HepG2 (cell line): ENCODE data around the gene MEPCE. TPM values are rescaled to one million over a fixed set of nuclear protein-coding genes. Genes with fewer than 3 reads are reported as not detected.
"Not testable (repeated sequence)": the region's sequence is repeated elsewhere in the genome, so short reads cannot be mapped to it uniquely, and the experiment has no call there.

Experiments used
- ATAC-seq: fragments of 200-7000 bp; cut with Tn5 transposase; 3 replicates; pipeline ENCODE4 v1.9.1; 2020; ENCODE audit warnings: mild to moderate bottlenecking, moderate library complexity
- BruUV-seq: library from RNA; stranded (reverse); fragments of 400-500 nt; replicated peaks from 2 replicates; lab custom pipeline; 2021; lab: Mats Ljungman, UMichigan
- CTCF ChIA-PET: fragments of 300-600 bp; formaldehyde crosslinking; extraction: SDS; loops from one replicate; lab custom pipeline; 2021; ENCODE audit warnings: low total read pairs, inconsistent platforms, low intra/inter-chr PET ratio; lab: Yijun Ruan, JAX
- POLR2A ChIA-PET: fragments of 350-600 bp; sonication (Branson Sonifier 250); formaldehyde crosslinking; loops from one replicate; lab custom pipeline; 2020; ENCODE audit warnings: antibody characterized with exemption, inconsistent platforms; lab: Yijun Ruan, JAX
- DNase-seq: peaks from one replicate; pipeline ENCODE4 v3.0.0-alpha.2; 2015; ENCODE audit warnings: low spot score
- FAIRE-seq: peaks from 3 replicates; lab custom pipeline; 2011; peaks lifted over from hg19 to GRCh38; lab: Jason Lieb, UNC
- H2AFZ ChIP-seq: one replicate; pipeline ENCODE4 v1.6.1; 2011; ENCODE audit warnings: low read length, inconsistent platforms
- H3K27ac ChIP-seq: fragments of 300-600 bp; 3 replicates; pipeline ENCODE4 v1.8.0; 2011; ENCODE audit warnings: mixed run types, mild to moderate bottlenecking, mixed read lengths, low read length, inconsistent platforms; ENCODE audit not compliant: insufficient read depth; ENCODE audit errors: extremely low read length
- H3K27me3 ChIP-seq, 2 experiments: fragments of 200-600 bp in 1 of 2; 2 replicates in 1 of 2; 3 replicates in 1 of 2; pipeline versions ENCODE4 v1.6.0 to v1.8.0; 2011; ENCODE audit warnings: low read length in 2 of 2, mild to moderate bottlenecking in 2 of 2, moderate library complexity in 2 of 2, inconsistent platforms in 1 of 2; ENCODE audit not compliant: insufficient read depth in 2 of 2, control insufficient read depth in 1 of 2
- H3K36me3 ChIP-seq, 2 experiments: fragments of 200-600 bp in 1 of 2; replicated peaks in 1 of 2; 2 replicates in 1 of 2; 3 replicates in 1 of 2; pipeline versions ENCODE4 v1.5.1 to v1.8.0; 2011; ENCODE audit warnings: low read length in 2 of 2, inconsistent platforms in 1 of 2; ENCODE audit not compliant: insufficient read depth in 2 of 2, control insufficient read depth in 1 of 2
- H3K4me1 ChIP-seq: 2 replicates; pipeline ENCODE4 v1.5.1; 2012; ENCODE audit warnings: low read length, inconsistent platforms; ENCODE audit not compliant: insufficient read depth
- H3K4me2 ChIP-seq: 2 replicates; pipeline ENCODE4 v1.6.0; 2011; ENCODE audit warnings: low read depth, low read length, inconsistent platforms
- H3K4me3 ChIP-seq, 3 experiments: fragments of 200-600 bp in 1 of 3; sonication (generic), shearing (Covaris generic) in 1 of 3; replicated peaks in 1 of 3; 2 replicates each; pipeline ENCODE4 v1.5.1; 2011 to 2016; ENCODE audit warnings: low read length in 3 of 3, inconsistent platforms in 2 of 3, low read depth in 2 of 3, mild to moderate bottlenecking in 2 of 3, control low read depth in 1 of 3, mixed read lengths in 1 of 3; ENCODE audit not compliant: insufficient read depth in 1 of 3
- H3K79me2 ChIP-seq: one replicate; pipeline ENCODE4 v1.6.1; 2011; ENCODE audit warnings: low read length, inconsistent platforms; ENCODE audit not compliant: insufficient read depth
- H3K9ac ChIP-seq: 2 replicates; pipeline ENCODE4 v1.6.0; 2011; ENCODE audit warnings: mild to moderate bottlenecking, low read depth, low read length, inconsistent platforms; ENCODE audit not compliant: insufficient read depth
- H3K9me3 ChIP-seq: 2 replicates; pipeline ENCODE4 v1.5.1; 2012; ENCODE audit warnings: mild to moderate bottlenecking, low read length
- H4K20me1 ChIP-seq: 2 replicates; pipeline ENCODE4 v1.6.0; 2011; ENCODE audit warnings: inconsistent platforms, mild to moderate bottlenecking, low read length, moderate library complexity; ENCODE audit not compliant: insufficient read depth
- ARID5B ChIP-seq: IDR thresholded peaks from 2 replicates; pipeline ENCODE4 v1.4.0; 2020; ENCODE audit warnings: mild to moderate bottlenecking, missing genetic modification reagents
- ELF3 ChIP-seq: IDR thresholded peaks from 2 replicates; pipeline ENCODE4 v1.6.1; 2016; ENCODE audit warnings: missing genetic modification reagents, missing compliant biosample characterization
- GATAD2A ChIP-seq: IDR thresholded peaks from 2 replicates; pipeline ENCODE4 v1.6.1; 2016
- HDAC2 ChIP-seq: sonication (generic); formaldehyde crosslinking; IDR thresholded peaks from 2 replicates; pipeline ENCODE4 v1.4.0; 2020; ENCODE audit warnings: missing genetic modification reagents
- MYNN ChIP-seq: sonication (generic); formaldehyde crosslinking; IDR thresholded peaks from 2 replicates; pipeline ENCODE4 v1.4.0; 2020; ENCODE audit warnings: mild to moderate bottlenecking, low read depth, missing genetic modification reagents
- ZBTB33 ChIP-seq: sonication (generic); formaldehyde crosslinking; IDR thresholded peaks from 2 replicates; pipeline ENCODE4 v1.4.0; 2020; ENCODE audit warnings: missing genetic modification reagents
- ZNF121 ChIP-seq: sonication (generic); formaldehyde crosslinking; IDR thresholded peaks from 2 replicates; pipeline ENCODE4 v1.5.0; 2020; ENCODE audit warnings: mild to moderate bottlenecking, missing genetic modification reagents
- ZNF124 ChIP-seq: sonication (generic); formaldehyde crosslinking; IDR thresholded peaks from 2 replicates; pipeline ENCODE4 v1.4.0; 2020; ENCODE audit warnings: missing genetic modification reagents
- ZNF362 ChIP-seq: sonication (generic); formaldehyde crosslinking; IDR thresholded peaks from 2 replicates; pipeline ENCODE4 v1.4.0; 2020; ENCODE audit warnings: missing genetic modification reagents, mild to moderate bottlenecking, borderline replicate concordance
- ZNF773 ChIP-seq: sonication (generic); formaldehyde crosslinking; IDR thresholded peaks from 2 replicates; pipeline ENCODE4 v1.4.0; 2020; ENCODE audit warnings: missing genetic modification reagents, borderline replicate concordance
- WGBS: methylation state at CpG from one replicate; pipeline ENCODE4 v1.1.6; 2017; ENCODE audit warnings: low lambda C conversion rate; 5-methylcytosine and 5-hydroxymethylcytosine counted together
- in situ Hi-C: cut with HindIII; loops from 2 replicates; pipeline ENCODE4 v1.10.0; 2017; ENCODE audit warnings: low pct_unique_long_range_greater_than_20kb; ENCODE audit not compliant: extremely low pct_ligation_motif_present
- intact Hi-C: fragments of 100-400 bp; cut with micrococcal nuclease; formaldehyde crosslinking; loops from one replicate; pipeline ENCODE4 v1.10.0; 2022; ENCODE audit not compliant: unreplicated experiment
- polyA plus RNA-seq, 8 experiments: library from polyadenylated mRNA; depleted of rRNA in 3 of 8; stranded (reverse) in 7 of 8; unstranded in 1 of 8; fragments of >200 nt; fragmentation: Illumina TruSeq in 4 of 8; extraction: Trizol in 4 of 8; gene quantifications; 2 replicates each; pipeline versions ENCODE4 v1.2.1 to v1.2.3, GENCODE V29; 2011 to 2016; ENCODE audit warnings: low read depth in 4 of 8, missing spikeins in 1 of 8, mixed read lengths in 1 of 8; ENCODE audit not compliant: insufficient read depth in 1 of 8
- total RNA-seq, 5 experiments: library from RNA; depleted of rRNA; stranded (reverse); fragments of >200 nt; fragmentation: Illumina TruSeq; extraction: Trizol; gene quantifications; 2 replicates each; pipeline ENCODE4 v1.2.3, GENCODE V29; 2016; ENCODE audit warnings: low read depth in 1 of 5

MEPCE gene
- total and polyA plus RNA-seq, 2 of the 13 experiments (the other 11 are each of a cell fraction or from before 2014, with no cell fraction given), result 12.3 to 26.0 TPM

DNA sequence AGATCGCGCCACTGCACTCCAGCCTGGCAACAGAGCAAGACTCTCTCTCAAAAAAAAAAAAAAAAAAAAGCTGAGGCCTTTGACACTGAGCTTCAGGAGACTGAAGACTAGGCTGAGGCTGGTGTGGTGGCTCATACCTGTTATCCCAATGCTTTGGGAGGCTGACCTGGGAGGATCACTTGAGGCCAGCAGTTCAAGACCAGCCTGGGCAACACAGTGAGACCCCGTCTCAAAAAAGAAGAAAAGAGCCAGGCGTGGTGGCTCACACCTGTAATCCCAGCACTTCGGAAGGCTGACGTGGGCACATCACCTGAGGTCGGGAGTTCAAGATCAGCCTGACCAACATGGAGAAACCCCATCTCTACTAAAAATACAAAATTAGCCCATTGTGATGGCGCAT, 17.7 kb downstream of the MEPCE start:
- H3K4me1 ChIP-seq, result peaks cover 56% of the 10 kb centered on the region
- BruUV-seq, H3K36me3 ChIP-seq, H4K20me1 ChIP-seq, ATAC-seq, H3K27me3 ChIP-seq, intact Hi-C loops, H3K27ac ChIP-seq, FAIRE-seq, H3K4me2 ChIP-seq, CTCF ChIA-PET, H3K9ac ChIP-seq, in situ Hi-C loops, H3K9me3 ChIP-seq, H3K4me3 ChIP-seq, H2AFZ ChIP-seq, H3K79me2 ChIP-seq, DNase-seq: not testable (repeated sequence)
- POLR2A ChIA-PET, result interaction anchor here (5.5 to 6.6 kb wide), 2 partner anchors 13 to 18 kb away, joined by 72 to 199 read pairs; partner anchors contain the start of genes MEPCE, PPP1R35 and ZCWPW1
- peak; percentile 26; the same call in 1 of the 2 replicates for TF ChIP-seq ZNF362 (CRISPR knock-in tag)
- WGBS, result 95% methylated on average over 8 of the region's 8 CpGs

DNA sequence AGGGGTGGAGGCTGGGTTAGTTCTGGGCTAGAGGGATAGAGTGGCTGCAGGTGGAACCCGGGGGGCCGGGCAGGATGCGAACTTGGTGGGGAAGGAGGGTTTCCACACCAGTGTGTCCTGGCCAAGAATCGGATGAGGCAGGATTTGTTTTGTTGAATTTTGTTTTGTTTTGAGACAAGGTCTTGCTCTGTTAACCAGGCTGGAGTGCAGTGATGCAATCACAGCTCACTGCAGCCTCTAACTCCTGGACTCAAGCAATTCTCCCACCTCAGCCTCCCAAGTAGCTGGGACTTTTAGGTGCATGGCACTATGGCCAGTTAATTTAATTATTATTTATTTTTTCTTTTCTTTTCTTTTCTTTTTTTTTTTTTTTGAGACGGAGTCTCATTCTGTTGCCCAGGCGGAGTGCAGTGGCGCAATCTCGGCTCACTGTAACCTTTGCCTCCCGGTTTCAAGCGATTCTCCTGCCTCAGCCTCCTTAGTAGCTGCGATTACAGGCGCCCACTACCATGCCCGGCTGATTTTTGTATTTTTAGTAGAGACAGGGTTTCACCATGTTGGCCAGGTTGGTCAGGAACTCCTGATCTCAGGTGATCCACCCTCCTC, 19.7 kb downstream of the MEPCE start:
- peak; percentile 56 for FAIRE-seq
- ChIA-PET POLR2A (interaction anchor here (0.7 to 2.5 kb wide), 10 partner anchors 9 to 204 kb away, joined by 3 to 47 read pairs (median 4); partner anchors contain the start of genes FBXO24, LRCH4, MEPCE and PPP1R35), CTCF (no interaction called here)
- Histone ChIP-seq H4K20me1 (no peaks in the 10 kb centered on the region), H3K4me3 (peak overlapping the region in 1 of 3 experiments; percentile 73; a peak in 1 of 6 replicates), H3K9ac (peak overlapping the region; percentile 7; the same call in 1 of the 2 replicates), H3K4me2 (peak overlapping the region; percentile 83), H3K79me2 (no peaks in the 10 kb centered on the region), H3K27ac (peak overlapping the region; percentile 40), H3K4me1 (peaks cover 42% of the 10 kb centered on the region), H3K36me3 (no peaks in the 10 kb centered on the region), H3K27me3 (no peaks in the 10 kb centered on the region), H3K9me3 (no peaks in the 10 kb centered on the region), H2AFZ (no peak overlapping the region)
- no peak for DNase-seq
- WGBS, result 13% methylated on average over 13 of the region's 13 CpGs
- BruUV-seq, result no TSS peak
- in situ Hi-C loops (no loop called here), intact Hi-C loops (no loop called here)
- ATAC-seq, result no peak
- 0 out of 2 replicates have a peak, but pooled peaks have one; percentile 5 for TF ChIP-seq ZBTB33 (CRISPR knock-in tag)
- TF ChIP-seq GATAD2A, result peak; percentile 68
- TF ChIP-seq HDAC2 (CRISPR knock-in tag), result no peak
- TF ChIP-seq ZNF124 (CRISPR knock-in tag), result no peak
- TF ChIP-seq MYNN (CRISPR knock-in tag), result no peak
- TF ChIP-seq ZNF773, result no peak
- TF ChIP-seq ARID5B (CRISPR knock-in tag), result 0 out of 2 replicates have a peak, but pooled peaks have one; percentile 19
- no peak for TF ChIP-seq ELF3 (CRISPR knock-in tag)
- TF ChIP-seq ZNF121 (CRISPR knock-in tag), result 0 out of 2 replicates have a peak, but pooled peaks have one; percentile 14
